ENCODE measurements around the gene LAMA3. TPM values are rescaled to one million over a fixed set of nuclear protein-coding genes. Genes with fewer than 3 reads are reported as not detected.

Gene LAMA3
- polyA plus RNA-seq, 1 donor from 2014 or later, result 3.4 TPM

DNA sequence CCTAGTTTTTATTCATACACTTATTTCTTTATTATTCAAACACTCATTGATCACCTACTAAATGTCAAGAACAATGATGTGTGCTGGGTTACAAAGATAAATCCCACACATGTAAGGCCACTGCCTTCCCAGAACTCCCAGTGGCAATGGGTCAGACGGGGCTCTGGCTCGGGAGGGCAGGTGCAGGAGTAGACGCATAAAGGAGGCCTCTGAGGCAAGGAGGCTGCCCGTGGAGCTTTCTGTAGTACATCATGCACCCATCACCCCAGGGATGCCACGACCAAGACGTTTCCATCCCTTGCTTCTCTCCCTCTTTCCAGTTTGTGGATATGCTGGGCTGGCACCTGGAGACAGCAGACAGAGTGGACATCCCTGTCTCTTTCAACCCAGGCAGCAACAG, 172.1 kb downstream of the LAMA3 start:
- Histone ChIP-seq H4K20me1 (ENCODE audit: insufficient read depth) (no peaks in the 10 kb centered on the region), H3K27ac (ENCODE audit: low read length) (no peak overlapping the region), H3K36me3 (ENCODE audit: insufficient read depth, low read length) (no peaks in the 10 kb centered on the region), H3F3A (ENCODE audit: insufficient read depth, low read length, poor library complexity, severe bottlenecking) (no peaks in the 10 kb centered on the region), H3K4me2 (ENCODE audit: low read length) (no peak overlapping the region), H3K79me2 (replicated peaks; ENCODE audit: insufficient read depth, low read length) (no peaks in the 10 kb centered on the region), H3K4me3 (ENCODE audit: low read length) (no peak overlapping the region), H3K9me3 (ENCODE audit: low read length) (no peaks in the 10 kb centered on the region), H3K9ac (ENCODE audit: low read length) (no peak overlapping the region), H3K9me2 (ENCODE audit: insufficient read depth, low read length) (no peaks in the 10 kb centered on the region), H2AFZ (ENCODE audit: low read depth, low read length) (no peak overlapping the region), H3K27me3 (ENCODE audit: insufficient read depth, low read depth, low read length) (no peaks in the 10 kb centered on the region)
- TF ChIP-seq EZH2 (IDR thresholded peaks at IDR 0.05; ENCODE audit: borderline replicate concordance, insufficient read depth, low read length, poor library complexity, severe bottlenecking), result no peak
- no peak for TF ChIP-seq TAF1 (IDR thresholded peaks at IDR 0.05; ENCODE audit: low read depth)
- no peak for TF ChIP-seq MXI1 (conservative IDR thresholded peaks at IDR 0.05; ENCODE audit: poor library complexity, severe bottlenecking)
- TF ChIP-seq POLR2AphosphoS5 (IDR thresholded peaks at IDR 0.05), result no peak
- TF ChIP-seq RAD21 (conservative IDR thresholded peaks at IDR 0.05), result no peak
- no peak for TF ChIP-seq EP300 (conservative IDR thresholded peaks at IDR 0.05; ENCODE audit: poor library complexity, severe bottlenecking)
- TF ChIP-seq, protein P1, sequence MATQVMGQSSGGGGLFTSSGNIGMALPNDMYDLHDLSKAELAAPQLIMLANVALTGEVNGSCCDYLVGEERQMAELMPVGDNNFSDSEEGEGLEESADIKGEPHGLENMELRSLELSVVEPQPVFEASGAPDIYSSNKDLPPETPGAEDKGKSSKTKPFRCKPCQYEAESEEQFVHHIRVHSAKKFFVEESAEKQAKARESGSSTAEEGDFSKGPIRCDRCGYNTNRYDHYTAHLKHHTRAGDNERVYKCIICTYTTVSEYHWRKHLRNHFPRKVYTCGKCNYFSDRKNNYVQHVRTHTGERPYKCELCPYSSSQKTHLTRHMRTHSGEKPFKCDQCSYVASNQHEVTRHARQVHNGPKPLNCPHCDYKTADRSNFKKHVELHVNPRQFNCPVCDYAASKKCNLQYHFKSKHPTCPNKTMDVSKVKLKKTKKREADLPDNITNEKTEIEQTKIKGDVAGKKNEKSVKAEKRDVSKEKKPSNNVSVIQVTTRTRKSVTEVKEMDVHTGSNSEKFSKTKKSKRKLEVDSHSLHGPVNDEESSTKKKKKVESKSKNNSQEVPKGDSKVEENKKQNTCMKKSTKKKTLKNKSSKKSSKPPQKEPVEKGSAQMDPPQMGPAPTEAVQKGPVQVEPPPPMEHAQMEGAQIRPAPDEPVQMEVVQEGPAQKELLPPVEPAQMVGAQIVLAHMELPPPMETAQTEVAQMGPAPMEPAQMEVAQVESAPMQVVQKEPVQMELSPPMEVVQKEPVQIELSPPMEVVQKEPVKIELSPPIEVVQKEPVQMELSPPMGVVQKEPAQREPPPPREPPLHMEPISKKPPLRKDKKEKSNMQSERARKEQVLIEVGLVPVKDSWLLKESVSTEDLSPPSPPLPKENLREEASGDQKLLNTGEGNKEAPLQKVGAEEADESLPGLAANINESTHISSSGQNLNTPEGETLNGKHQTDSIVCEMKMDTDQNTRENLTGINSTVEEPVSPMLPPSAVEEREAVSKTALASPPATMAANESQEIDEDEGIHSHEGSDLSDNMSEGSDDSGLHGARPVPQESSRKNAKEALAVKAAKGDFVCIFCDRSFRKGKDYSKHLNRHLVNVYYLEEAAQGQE (IDR thresholded peaks at IDR 0.05; ENCODE audit: borderline replicate concordance), result no peak
- TF ChIP-seq, protein P2, sequence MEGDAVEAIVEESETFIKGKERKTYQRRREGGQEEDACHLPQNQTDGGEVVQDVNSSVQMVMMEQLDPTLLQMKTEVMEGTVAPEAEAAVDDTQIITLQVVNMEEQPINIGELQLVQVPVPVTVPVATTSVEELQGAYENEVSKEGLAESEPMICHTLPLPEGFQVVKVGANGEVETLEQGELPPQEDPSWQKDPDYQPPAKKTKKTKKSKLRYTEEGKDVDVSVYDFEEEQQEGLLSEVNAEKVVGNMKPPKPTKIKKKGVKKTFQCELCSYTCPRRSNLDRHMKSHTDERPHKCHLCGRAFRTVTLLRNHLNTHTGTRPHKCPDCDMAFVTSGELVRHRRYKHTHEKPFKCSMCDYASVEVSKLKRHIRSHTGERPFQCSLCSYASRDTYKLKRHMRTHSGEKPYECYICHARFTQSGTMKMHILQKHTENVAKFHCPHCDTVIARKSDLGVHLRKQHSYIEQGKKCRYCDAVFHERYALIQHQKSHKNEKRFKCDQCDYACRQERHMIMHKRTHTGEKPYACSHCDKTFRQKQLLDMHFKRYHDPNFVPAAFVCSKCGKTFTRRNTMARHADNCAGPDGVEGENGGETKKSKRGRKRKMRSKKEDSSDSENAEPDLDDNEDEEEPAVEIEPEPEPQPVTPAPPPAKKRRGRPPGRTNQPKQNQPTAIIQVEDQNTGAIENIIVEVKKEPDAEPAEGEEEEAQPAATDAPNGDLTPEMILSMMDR (IDR thresholded peaks at IDR 0.05; ENCODE audit: poor library complexity, severe bottlenecking), result no peak
- TF ChIP-seq SMC3 (conservative IDR thresholded peaks at IDR 0.05; ENCODE audit: poor library complexity), result no peak

DNA sequence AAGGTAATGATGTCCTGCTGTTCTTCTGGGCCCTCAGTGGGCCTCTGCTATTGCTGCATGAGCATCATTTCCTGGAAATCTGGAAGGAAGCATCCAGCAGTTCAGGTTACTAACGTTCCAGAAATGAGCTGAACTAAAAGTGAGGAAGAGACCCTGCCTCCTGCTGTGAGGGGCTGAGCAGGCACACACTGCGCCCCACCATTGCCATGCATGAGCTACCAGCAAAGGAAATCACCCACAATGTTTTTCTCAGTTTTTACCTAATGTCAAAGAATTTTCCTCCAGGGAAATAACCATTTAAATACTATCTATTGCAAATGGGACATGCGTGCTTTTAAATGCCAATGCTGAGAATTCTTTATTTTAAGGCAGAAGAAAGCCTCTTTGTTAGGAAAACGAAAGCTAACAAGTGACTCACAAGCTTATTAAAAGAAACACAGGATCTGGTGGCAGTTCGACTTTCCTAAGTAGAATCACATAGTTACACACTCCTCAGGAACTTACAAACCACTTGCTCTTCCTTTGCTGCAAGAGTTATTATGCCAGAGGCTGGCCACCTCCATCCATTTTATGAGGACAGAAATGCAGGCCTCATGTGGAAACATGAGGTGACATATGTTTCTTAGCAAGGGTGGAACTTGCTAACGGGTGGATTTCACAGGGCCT, 172.7 kb downstream of the LAMA3 start:
- no peak overlapping the region for H3K9ac ChIP-seq (ENCODE audit: low read length)
- H3K36me3 ChIP-seq (ENCODE audit: insufficient read depth, low read length), result no peaks in the 10 kb centered on the region
- no peaks in the 10 kb centered on the region for H3F3A ChIP-seq (ENCODE audit: insufficient read depth, low read length, poor library complexity, severe bottlenecking)
- no peak overlapping the region for H3K27ac ChIP-seq (ENCODE audit: low read length)
- H3K4me3 ChIP-seq (ENCODE audit: low read length), result no peak overlapping the region
- no peak overlapping the region for H3K4me2 ChIP-seq (ENCODE audit: low read length)
- TF ChIP-seq EZH2 (IDR thresholded peaks at IDR 0.05; ENCODE audit: borderline replicate concordance, insufficient read depth, low read length, poor library complexity, severe bottlenecking), result no peak
- TF ChIP-seq, protein P1 (IDR thresholded peaks at IDR 0.05; ENCODE audit: borderline replicate concordance), result no peak
- TF ChIP-seq SMC3 (conservative IDR thresholded peaks at IDR 0.05; ENCODE audit: poor library complexity), result no peak
- TF ChIP-seq POLR2AphosphoS5 (IDR thresholded peaks at IDR 0.05), result no peak
- TF ChIP-seq MXI1 (conservative IDR thresholded peaks at IDR 0.05; ENCODE audit: poor library complexity, severe bottlenecking), result no peak
- TF ChIP-seq EP300 (conservative IDR thresholded peaks at IDR 0.05; ENCODE audit: poor library complexity, severe bottlenecking), result no peak
- no peak for TF ChIP-seq TAF1 (IDR thresholded peaks at IDR 0.05; ENCODE audit: low read depth)
- TF ChIP-seq, protein P2 (IDR thresholded peaks at IDR 0.05; ENCODE audit: poor library complexity, severe bottlenecking), result no peak
- no peak for TF ChIP-seq RAD21 (conservative IDR thresholded peaks at IDR 0.05)
- H4K20me1 ChIP-seq (ENCODE audit: insufficient read depth), result no peaks in the 10 kb centered on the region
- no peaks in the 10 kb centered on the region for H3K9me2 ChIP-seq (ENCODE audit: insufficient read depth, low read length)
- no peaks in the 10 kb centered on the region for H3K27me3 ChIP-seq (ENCODE audit: insufficient read depth, low read depth, low read length)
- H3K9me3 ChIP-seq (ENCODE audit: low read length), result no peaks in the 10 kb centered on the region
- no peaks in the 10 kb centered on the region for H3K79me2 ChIP-seq (replicated peaks; ENCODE audit: insufficient read depth, low read length)
- no peak overlapping the region for H2AFZ ChIP-seq (ENCODE audit: low read depth, low read length)
